T-helper 1 cell treated with Interleukin-12 subunit alpha and Interleukin-12 subunit beta and Interleukin-4 antibody, amounts not matched to agents 30 ng/mL and 1 ng/mL, for 36 hours (primary cell): Measurements from ENCODE around the gene POLR1C. TPM values are rescaled to one million over a fixed set of nuclear protein-coding genes. Genes with fewer than 3 reads are reported as not detected.
"Not testable (repeated sequence)": the region's sequence is repeated elsewhere in the genome, so short reads cannot be mapped to it uniquely, and the experiment has no call there.

ENCODE experiments used
- intact Hi-C: fragments of 100-400 bp; cut with micrococcal nuclease; formaldehyde crosslinking; loops from one replicate; pipeline ENCODE4 v1.15.1; 2024
- total RNA-seq: library from RNA; stranded (reverse); gene quantifications from 2 replicates; pipeline ENCODE4 v1.2.3, GENCODE V29; 2022

The POLR1C gene, protein sequence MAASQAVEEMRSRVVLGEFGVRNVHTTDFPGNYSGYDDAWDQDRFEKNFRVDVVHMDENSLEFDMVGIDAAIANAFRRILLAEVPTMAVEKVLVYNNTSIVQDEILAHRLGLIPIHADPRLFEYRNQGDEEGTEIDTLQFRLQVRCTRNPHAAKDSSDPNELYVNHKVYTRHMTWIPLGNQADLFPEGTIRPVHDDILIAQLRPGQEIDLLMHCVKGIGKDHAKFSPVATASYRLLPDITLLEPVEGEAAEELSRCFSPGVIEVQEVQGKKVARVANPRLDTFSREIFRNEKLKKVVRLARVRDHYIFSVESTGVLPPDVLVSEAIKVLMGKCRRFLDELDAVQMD
- 40.1 and 45.5 TPM in 2 replicates for total RNA-seq

DNA sequence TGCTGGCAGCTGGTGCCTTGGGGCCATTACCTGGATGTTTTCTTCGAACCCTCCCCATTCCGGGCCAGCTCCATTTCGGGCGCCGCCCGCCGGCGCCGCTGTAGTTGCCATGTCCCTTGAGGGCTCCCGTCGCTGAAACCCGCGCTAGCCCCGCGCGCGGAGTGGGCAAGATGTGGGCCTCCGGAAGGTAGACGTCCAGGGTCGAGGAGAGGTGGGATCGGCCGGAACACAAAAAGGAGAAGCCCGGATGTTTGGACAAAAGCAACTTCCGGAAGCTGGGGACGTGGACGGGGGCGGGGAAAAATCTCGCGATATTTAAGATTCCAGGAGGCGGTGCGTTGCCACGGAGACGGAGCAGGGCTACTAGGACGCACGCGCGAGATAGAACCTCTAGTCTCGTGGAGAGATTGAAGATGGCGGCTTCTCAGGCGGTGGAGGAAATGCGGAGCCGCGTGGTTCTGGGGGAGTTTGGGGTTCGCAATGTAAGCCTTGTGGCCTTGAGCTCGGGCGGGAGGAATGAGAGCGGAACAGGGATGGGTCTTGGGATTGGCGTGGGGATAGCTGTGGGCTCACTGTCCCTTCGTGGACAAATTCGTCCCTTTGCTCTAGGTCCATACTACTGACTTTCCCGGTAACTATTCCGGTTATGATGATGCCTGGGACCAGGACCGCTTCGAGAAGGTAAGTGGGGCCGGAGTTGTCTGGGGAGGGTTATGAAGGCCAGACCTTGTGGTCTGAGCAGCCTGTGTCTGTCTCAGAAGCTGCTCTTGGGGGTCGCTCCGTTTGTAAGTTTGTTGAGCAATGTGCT is at the start of gene POLR1C, which contains the start of gene YIPF3:
POLR1C (plus strand) TSS at position 393 of the 808 bp plus-strand sequence; CDS start at position 414, 21 bp downstream.
YIPF3 (minus strand) TSS at position 230 of the 808 bp plus-strand sequence; CDS start at position 111, 119 bp downstream.
- intact Hi-C loops, result loop anchor here (1.0 to 5.0 kb wide), 17 partner anchors 11 to 955 kb away; partner anchors contain the start of genes ABCC10, CDC5L, CNPY3 and CUL7

DNA sequence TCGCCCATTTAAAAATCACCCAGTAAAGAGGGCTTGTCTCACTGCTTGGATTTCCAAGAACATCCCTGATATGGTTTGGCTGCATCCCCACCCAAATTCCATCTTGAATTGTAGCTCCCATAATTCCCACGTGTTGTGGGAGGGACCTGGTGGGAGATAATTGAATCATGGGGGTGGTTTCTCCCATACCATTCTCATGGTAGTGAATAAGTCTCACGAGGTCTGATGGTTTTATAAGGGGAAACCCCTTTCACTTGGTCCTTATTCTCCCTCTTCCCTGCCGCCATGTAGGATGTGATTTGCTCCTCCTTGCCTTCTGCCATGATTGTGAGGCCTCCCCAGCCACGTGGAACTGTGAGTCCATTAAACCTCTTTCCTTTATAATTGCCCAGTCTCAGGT is 49.6 kb upstream of the POLR1C start:
- intact Hi-C loops, result not testable (repeated sequence)

DNA sequence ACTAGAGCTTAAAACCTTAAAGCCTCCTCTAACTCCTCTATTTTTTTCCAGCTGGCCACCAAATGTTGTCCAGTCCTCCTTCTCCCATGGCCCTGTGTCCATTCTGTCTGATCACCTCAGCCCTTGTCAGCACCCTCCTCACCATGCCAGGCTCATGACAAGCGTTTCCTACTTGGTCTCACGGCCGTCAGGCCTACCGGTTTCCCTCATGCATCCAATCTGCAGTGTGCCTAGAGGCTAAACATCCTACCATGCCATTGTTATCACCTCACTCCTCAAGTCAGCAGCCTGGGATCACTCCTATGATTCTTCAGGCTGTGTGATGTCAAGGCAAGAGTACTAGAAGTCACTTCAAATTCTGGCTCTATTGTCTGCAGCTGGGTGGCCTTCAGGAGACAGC is 49.1 kb upstream of the POLR1C start:
- intact Hi-C loops, result no loop called here

DNA sequence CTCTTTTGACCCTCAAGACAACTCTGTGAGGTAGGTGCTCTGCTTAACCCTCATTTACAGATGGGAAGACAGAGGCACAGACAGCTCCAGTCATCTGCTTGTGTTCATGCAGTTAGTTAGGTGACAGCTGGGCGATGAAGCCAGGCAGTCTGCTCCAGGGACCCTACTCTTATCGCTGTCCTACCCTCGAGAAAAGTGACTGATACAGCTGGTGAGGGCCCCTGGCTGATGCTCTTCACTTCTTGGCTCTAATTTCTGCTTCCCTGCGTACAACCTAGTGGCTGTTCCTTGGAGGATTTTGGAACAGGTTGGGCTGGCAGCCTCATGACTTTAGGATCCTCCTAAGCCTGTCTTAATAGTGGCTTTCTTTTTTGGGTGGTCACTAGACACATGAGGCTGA is 48.6 kb upstream of the POLR1C start:
- intact Hi-C loops, result no loop called here

DNA sequence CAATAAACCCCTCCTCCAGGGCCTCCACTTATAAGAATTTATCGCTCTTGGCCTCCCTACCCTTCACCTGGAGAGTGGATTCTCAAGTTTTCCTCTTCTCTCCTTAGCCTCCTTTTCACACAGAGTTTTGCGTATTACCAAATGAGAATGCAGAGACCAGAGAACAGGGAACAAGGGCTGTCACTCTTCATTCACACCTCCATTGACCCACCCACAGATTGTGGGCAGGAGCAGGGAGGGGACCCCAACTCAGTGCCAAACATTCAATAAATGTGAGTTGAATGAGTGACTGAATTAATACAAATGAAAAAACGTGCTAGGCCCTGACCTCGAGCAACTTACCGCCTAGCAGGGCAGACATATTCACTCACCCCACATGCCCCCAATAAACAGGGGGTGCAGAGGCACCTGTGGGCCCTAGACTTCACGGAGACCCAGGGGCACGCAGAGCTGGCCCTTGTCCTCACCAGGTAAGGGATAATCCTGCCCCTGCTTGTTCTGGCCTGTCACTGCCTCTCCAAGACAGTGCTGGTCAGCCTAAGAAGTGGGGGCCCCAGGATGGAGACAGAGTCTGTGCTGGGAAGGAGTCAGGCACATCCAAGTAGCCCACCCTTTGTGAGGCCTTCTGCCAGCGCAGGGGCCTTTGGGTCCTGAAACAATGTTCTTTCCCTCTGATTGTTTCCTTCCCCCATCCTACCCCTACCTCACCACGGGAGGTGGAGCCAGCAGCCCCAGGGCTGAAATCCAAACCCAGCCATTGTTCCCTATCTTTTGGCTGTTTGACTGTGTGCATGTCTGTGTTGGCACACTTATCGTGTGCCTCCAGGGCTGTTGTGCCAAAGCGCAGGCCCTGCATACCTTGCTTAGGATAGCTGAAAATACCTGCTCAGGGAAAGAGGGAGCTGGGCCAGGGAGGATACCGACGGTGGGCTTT is 47.9 kb upstream of the POLR1C start:
- intact Hi-C loops, result no loop called here

DNA sequence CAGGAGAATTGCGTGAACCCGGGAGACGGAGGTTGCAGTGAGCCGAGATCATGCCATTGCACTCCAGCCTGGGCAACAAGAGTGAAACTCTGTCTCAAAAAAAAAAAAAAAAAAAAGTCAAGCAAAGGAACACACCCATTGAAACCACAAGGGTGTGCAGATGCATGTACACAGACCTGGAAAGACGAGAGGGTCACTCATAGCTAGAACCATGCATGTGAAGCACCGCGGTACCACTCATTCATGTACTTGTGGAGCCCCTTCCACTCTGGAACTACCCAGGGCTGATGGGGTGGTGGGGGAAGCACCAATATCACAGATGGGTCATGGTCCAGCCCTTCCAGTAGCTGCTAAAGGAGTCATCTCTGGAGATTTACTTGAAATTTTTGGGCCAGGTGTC is 46.9 kb upstream of the POLR1C start:
- intact Hi-C loops, result no loop called here

DNA sequence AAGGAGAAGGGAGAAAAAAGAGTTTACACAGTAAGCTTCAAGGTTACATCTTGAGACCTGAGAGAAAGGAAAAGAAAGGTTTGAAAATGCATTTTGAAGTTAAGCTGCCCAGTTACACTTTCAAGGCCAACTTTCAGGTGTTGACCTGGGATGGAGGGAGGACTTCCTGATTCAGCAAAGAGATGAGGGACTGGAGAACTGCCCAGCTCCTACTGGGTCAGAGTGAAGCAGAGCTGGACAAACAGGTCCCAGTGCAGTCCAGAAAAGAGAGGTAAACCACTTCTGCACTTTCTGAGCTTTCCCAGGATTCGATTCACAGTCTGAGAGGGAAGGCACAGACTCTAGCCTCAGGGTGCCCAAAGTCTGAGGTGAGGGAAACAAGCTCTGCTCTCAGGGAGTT is 45.5 kb upstream of the POLR1C start:
- intact Hi-C loops, result no loop called here

DNA sequence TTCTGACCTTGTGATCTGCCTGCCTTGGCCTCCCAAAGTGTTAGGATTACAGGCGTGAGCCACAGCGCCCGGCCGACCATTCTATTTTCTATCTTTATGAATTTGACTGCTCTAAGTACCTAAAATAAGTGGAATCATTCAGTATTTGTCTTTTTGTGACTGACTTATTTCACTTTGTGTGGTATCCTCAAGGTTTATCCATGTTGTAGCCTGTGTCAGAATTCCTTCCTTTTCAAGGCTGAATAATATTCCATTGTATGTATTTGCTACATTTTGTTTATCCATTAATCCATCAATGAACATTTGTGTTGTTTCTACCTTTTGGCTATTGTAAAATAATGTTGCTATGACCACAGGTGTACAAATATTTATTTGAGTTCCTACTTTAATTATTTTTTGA is 44.4 kb upstream of the POLR1C start:
- intact Hi-C loops, result no loop called here

DNA sequence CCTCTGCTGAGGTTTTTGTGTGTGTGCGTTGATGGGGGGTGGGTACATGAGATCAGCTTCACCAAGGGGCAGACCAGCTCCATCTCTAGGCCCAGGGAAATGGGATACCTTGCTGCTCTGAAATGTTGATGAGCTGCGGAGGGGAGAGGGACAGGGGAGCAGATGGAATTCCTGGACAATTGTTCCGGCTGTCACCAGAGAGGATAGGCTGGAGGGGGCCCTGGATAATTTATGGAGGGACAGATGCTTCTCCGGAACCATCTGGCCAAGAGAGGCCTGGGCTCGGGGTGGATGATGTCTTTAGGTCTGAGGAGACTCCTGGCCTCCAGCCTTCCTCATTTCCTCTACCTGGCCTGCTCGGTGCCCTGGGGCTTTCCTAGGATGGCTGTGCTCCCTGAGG is 41.4 kb upstream of the POLR1C start:
- intact Hi-C loops, result no loop called here

DNA sequence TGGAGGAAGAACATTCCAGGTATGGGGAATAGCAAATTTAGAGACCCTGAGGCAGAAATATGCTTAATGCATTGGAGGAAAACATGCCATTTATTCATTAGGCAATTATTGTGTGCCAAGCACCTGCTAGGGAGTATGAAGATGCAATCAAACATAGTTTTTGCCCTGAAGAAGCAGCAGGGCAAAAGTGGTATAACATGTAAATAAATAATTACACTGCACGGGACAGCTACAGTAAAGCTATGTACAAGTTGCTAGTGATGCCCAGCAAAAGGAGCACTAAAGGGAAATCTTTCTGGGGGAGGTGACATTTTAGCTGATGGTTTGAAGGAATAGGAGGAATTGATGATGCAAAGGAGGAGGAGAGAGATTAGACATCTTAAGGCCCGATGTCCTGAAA is 40.1 kb upstream of the POLR1C start:
- intact Hi-C loops, result loop anchor here (1.0 to 2.0 kb wide), 11 partner anchors 21 to 547 kb away; partner anchors contain the start of genes ABCC10, CNPY3, CRIP3 and DLK2

DNA sequence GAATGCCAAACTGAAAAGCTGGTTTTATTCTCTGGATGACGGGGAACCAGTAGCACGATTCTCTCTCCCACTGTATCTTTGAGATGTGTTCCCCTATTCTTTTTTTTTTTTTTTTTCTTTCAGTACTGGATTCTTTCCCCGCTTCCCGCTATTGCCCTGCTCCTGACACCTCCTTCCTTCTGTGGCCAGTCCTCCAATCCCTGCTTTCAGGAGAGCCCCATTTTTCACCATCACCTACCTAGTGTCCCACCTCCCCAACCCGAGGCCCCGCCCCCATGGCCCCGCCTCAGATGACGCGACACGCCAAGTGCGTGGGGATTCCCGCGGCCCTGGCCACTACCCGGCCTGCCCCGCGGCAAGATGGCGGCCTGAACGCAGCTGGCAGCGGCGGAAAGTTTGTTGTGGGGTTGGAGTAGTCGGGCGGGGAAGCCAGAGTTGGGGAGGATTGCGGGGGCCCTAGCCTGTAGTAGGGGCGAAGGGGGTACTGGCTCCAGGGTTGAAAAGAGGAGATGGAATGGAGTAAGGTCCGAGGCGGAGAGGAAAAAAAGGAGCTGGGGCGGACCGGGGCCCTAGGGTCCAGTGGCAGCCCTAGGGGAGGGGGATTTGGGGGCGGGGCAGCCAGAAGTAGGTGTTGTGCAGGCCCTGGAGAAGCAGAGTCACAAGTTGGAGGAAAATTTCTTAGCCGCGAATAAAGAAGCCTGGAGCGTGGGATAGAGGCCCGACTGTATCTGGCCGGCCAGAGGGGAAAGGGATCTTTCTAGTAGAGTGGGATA is 39.5 kb upstream of the POLR1C start, which contains the start of gene TJAP1:
TJAP1 (plus strand) TSS at position 336 of the 773 bp plus-strand sequence. CDS start 21,432 bp downstream, outside the sequence.
- intact Hi-C loops, result loop anchor here (1.0 to 2.0 kb wide), 11 partner anchors 22 to 548 kb away; partner anchors contain the start of genes ABCC10, CNPY3, CRIP3 and DLK2

DNA sequence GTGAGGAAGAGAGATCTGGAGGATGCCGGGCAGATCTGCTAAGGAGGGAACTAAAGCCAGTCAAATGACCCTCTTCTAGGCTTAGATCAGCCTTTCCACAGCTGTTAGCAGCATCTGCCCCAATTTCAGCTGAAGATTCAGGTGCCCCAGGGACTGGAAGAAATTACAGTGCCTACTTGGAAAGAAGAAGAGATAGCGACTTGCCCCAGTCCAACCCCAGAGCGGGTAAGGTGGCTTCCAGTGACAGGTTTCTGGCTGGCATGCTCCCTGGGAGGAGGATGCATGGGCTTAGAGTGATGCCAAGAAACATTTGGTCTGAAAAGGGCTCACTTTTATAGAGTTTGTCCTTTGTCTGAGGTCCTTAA is 38.9 kb upstream of the POLR1C start:
- intact Hi-C loops, result no loop called here

DNA sequence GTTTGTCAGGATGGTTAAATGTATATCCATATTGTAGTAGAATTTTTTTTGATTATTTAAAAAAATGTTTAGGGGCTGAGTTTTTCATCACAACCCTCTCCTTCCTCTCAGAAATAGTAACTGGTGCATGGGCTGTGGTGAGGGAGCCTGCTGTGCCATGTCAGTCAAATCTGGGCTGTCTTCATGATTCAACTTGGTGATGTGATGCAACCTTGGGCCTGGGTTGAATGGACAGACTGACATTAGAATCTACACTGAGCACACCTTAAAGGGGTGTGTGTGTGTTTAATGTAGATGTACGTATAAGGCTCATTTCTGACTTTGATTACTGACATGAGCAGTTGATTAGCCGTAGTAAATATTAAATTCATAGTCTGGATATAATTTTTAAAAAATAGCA is 35.8 kb upstream of the POLR1C start:
- intact Hi-C loops, result no loop called here

DNA sequence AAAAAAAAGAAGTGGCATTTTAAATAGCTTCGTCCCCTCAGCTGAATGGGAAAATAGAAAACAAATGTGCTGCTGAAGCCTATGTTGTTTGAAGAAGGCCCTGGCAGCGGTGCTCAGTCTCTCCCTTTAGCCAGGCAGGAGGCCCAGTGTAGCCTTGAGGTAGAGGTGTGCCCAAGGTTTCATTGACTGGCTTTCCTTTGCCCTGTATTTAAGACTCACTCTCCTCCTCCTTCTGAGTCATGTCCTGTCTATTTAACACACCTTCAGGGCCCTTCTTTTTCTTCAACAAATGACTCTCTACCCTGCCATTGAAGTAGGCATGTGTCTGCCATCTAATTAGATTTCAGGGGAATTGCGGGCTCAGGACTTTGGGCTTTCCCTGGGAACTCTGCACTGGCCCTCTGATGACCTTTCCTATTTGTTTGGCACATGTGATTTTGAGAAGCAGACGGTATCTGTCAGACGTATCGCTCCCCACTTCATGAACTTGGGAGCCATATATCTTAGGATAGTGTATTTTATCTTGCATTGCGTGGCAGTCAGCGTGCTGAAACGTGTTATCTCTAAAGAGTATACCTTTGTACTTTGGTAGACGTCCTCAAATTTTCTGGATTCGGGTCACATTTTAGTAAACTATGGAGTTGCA is 35.2 kb upstream of the POLR1C start:
- intact Hi-C loops, result no loop called here

DNA sequence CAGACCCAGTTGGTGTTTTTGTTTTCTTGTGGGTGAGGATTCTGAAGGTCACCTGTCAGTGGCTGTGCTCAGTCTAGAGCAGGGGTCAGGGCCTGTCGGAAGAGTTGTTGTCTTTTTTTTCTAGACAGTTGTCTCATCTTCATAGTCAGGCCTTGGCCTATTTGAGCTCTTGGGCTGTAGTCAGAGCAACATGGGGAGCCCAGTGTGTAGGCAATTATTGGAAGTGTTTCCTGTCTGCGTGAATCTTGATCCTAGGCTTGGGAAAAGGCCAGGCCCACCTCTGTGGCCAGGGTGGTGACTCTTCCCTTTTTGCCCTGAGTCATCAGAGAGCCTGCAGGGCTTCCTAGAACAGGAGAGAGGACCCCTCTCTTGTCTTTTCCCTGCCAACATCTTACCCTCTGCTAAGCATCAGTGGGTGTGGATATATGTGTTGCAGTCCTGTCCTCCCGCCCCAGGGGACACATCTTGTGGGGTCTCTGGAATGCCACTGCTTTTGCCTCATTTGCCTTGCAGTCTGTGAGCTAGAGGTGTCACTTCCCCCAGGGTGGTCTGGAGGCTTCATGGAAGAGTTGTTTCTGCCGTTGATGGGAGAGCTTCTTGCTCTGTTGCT is 28.1 kb upstream of the POLR1C start:
- intact Hi-C loops, result no loop called here

DNA sequence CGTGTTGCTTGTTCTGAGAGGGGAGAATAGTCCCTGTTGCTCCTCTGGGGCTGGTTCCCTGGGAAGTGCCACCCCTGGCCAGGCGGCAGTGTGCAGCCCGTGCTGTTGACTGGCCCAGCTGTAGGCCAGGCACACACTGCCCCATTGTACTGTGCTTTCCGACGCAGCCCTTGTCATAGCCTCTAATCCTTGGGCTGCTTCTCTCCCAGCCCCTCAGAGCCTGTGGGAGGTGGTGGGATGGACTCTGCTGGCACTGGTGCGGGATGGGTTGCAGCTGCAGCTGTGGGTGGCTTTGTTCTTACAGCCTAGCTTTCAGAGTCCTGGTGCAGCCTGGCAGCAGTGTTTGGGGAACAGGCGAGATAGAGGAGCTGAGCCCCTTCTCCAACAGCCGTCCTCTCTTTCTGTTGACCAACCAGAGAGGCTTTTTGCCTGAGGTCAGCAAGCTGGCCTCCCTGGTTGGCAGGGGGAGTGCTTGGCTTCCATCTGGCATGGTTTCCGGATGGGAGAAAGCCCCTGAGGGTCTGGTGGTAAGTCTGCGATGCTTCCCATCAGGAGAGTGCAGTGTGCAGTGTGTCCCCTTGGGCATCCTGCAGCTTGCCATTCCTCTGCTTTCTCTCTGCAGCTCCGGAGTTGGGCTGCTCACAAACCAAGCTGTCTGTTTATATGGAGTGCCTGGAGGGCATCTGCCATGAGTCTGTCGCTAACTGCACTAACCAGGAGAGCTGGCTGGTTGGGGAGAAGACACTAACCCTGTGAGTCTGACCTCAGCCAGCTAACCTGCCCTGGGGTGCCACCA is 27.4 kb upstream of the POLR1C start:
- intact Hi-C loops, result no loop called here

DNA sequence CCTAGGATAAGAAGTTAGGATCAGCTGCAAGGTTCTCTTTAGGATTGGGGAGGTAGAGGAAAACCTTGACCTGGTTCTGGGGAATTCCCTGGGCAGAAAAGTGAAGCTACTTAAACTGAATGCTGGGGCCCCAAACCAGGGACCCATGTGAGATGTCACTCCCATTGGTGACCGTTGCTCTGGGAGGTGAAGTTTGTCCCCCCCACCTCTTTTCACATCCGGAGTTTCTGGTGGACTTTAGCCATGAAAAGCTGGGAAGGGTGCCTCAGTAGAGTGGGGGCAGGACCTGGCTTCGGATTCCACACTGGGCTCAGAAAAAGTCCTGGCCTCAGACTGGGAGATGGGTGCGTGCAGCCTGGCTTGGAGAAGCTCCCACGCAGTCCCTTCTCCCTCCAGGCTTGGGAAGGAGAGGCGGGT is 26.4 kb upstream of the POLR1C start:
- intact Hi-C loops, result no loop called here
